ENCODE results near the gene DCBLD2. TPM values are rescaled to one million over a fixed set of nuclear protein-coding genes. Genes with fewer than 3 reads are reported as not detected.
A peak's percentile ranks its signal among the peaks of the same experiment; 100 is the strongest.

DCBLD2 gene
- total RNA-seq, 1 experiment from 2014 or later: 48.0 TPM

GRCh38 chr3:98814817-98815420, 86.6 kb downstream of the DCBLD2 start:
- Histone ChIP-seq H3K23me2 (ENCODE audit: insufficient read length, low read depth, low read length, poor library complexity, severe bottlenecking) (no peaks in the 10 kb centered on the region), H2BK20ac (ENCODE audit: low read depth, low read length, poor library complexity, severe bottlenecking) (no peak overlapping the region), H3T11ph (ENCODE audit: low read length) (no peak overlapping the region), H3K4me1 (ENCODE audit: insufficient read depth, low read length) (no peaks in the 10 kb centered on the region), H3K18ac (ENCODE audit: insufficient read length, low read depth, low read length) (no peak overlapping the region), H2AK5ac (ENCODE audit: insufficient read length, low read length) (no peak overlapping the region), H4K5ac (ENCODE audit: insufficient read length, low read depth, low read length) (no peak overlapping the region), H3K4me2 (ENCODE audit: insufficient read depth, insufficient read length, low read length) (no peak overlapping the region), H3K79me2 (ENCODE audit: insufficient read depth, low read length) (no peaks in the 10 kb centered on the region), H3K9ac (ENCODE audit: extremely low read depth, insufficient read length, low read length) (no peak overlapping the region), H4K20me1 (ENCODE audit: control insufficient read depth, insufficient read depth, insufficient read length) (no peaks in the 10 kb centered on the region), H2BK15ac (ENCODE audit: low read depth, low read length) (no peak overlapping the region), H3K23ac (ENCODE audit: insufficient read length, low read depth, low read length) (no peak overlapping the region), H2BK12ac (ENCODE audit: insufficient read length, low read depth, low read length) (no peak overlapping the region), H3K79me1 (ENCODE audit: insufficient read depth, low read depth, low read length, poor library complexity, severe bottlenecking) (no peaks in the 10 kb centered on the region), H4K91ac (ENCODE audit: insufficient read length, low read depth, low read length) (no peak overlapping the region), H2BK120ac (ENCODE audit: low read depth, low read length, poor library complexity, severe bottlenecking) (no peak overlapping the region), H3K27ac (ENCODE audit: insufficient read length, low read depth, low read length) (no peak overlapping the region), H2BK5ac (ENCODE audit: insufficient read length, low read length) (no peak overlapping the region), H3K27me3 (ENCODE audit: insufficient read depth, low read length) (no peaks in the 10 kb centered on the region), H4K8ac (replicated peaks; ENCODE audit: insufficient read length, low read depth, low read length) (no peak overlapping the region), H2AFZ (ENCODE audit: low read length) (no peak overlapping the region), H3K9me3 (ENCODE audit: control insufficient read depth, low read depth, low read length) (no peaks in the 10 kb centered on the region), H3K14ac (ENCODE audit: insufficient read depth, low read length) (no peak overlapping the region), H3K4ac (ENCODE audit: low read depth, low read length) (no peak overlapping the region), H3K56ac (ENCODE audit: insufficient read length, low read depth, low read length) (no peak overlapping the region)
- Mint-ChIP-seq H3K27me3 (ENCODE audit: low read depth) (no peaks in the 10 kb centered on the region), H3K27ac (peak overlapping the region in 2 of 3 experiments; percentile 50 to 55; a peak in 3 of 7 replicates), H3K9me3 (no peaks in the 10 kb centered on the region), H3K36me3 (ENCODE audit: insufficient read depth in 1 of 3, low read depth in 3 of 3) (peaks cover 6 to 54% (median 43%) of the 10 kb centered on the region in 3 experiments), H3K4me3 (no peak overlapping the region), H3K4me1 (peaks cover 5 to 10% of the 10 kb centered on the region in 2 experiments)
- no peak for DNase-seq
- no CpG with 5 or more reads among the region's 5 CpGs for WGBS (ENCODE audit: extremely low coverage, insufficient read length, low lambda C conversion rate)
- no peak for TF ChIP-seq CTCF (conservative IDR thresholded peaks at IDR 0.05)
